Cardiac atrium fibroblast (primary cell): Measurements from ENCODE around the gene RSBN1. TPM values are rescaled to one million over a fixed set of nuclear protein-coding genes. Genes with fewer than 3 reads are reported as not detected.

Experiments used
- total RNA-seq: library from RNA; depleted of rRNA; stranded (reverse); fragments of >200 nt; gene quantifications from 2 replicates; pipeline ENCODE4 v1.2.3, GENCODE V29; 2015

RSBN1 gene
- 6.1 and 6.2 TPM in 2 replicates for total RNA-seq

DNA sequence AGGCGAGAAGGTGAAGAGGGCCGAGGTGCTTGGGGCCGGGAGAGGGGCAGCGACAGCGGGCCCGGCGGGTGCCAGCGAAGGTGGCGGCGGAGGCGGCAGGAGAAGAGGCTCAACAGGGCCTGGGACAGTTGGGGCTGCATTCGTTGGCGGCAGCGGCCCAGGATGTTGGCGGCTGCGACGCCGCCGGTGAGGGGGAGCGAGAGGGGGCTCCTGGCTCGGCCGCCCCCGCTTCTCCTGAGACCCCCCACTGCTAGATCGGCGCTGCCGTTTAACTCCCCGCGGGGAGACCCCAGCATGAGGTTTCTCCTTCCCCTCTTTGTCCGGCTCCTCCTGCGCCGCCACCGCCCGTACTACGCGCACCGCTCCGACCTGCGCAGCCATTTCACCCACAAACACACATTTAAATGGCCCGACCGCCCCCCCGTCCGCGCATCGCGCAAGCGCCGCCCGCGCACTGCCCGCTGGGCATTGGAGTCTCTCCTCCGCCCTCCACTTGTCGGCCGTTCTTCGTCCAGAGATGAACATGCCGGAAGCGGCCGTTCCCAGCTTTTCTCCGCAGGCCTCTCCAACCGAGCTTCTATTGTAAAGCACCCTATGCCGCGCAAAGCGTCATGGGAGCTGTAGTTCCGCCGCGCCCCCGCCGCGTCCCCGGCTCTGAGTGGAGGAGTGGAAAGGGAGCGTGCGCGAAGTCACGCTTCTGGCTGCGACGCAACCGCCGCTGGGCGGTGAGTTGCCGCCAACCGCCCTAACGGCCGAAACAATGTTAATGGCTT lies at the start of gene RSBN1:
Gene RSBN1 (minus strand): TSS at position 589 of the 773 bp plus-strand sequence. CDS start 64 bp downstream, at position 525.

DNA sequence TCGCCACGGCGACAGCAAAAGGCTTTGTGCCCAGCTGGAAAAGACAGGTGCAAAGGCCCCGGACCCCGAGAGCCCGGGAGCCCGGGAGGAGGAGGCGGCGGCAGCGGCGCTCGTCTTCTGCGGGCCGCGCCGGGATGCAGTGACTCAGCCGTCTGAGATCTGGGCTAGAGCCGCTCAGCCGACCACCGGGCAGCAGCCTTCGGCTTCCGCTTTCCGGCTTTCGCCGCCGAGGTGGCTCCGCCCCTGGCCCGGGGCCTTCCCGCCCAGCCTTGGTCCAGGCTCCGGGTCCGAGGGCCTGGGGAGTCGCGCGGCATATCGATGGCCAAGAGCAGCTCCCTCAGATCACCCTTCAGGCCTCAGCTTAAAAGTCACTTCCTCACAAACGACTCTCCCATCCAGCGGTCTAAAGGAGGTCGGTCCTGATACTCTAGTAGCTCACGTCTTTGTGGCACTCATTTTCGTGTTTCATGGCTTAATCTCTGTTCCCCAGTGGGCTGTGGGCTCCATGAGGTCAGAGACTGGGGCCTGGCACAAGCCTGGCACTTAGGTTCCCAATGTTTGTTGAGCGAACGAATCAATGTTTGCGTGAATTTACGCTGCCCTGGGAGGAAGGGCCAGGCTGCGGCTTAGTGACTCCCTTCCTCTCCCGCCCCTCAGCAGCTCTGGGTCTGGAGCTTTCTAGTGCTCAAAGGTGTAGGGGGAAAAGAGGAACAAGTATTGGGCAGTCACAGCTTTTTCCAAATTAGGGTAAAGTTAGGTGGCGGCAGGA lies 52.8 kb downstream of the RSBN1 start, which contains the start of gene PHTF1:
Gene PHTF1 (minus strand): TSS at position 154 of the 769 bp plus-strand sequence. CDS start 783 bp downstream, outside the sequence.

Other genes starting within 250 kb of the RSBN1 start
- 14.1 and 28.5 TPM in 2 replicates for gene PHTF1, start 53.0 kb downstream of the RSBN1 start, total RNA-seq
- gene PTPN22, start 59.2 kb upstream of the RSBN1 start, total RNA-seq = under 0.01 TPM in 1 of 2 replicates, not detected in the other
- gene BCL2L15, start 75.1 kb upstream of the RSBN1 start, total RNA-seq = not detected in 2 replicates
- 13.9 and 19.8 TPM in 2 replicates for gene AP4B1, start 92.3 kb upstream of the RSBN1 start, total RNA-seq
- 5.8 and 7.2 TPM in 2 replicates for gene DCLRE1B, start 92.8 kb upstream of the RSBN1 start, total RNA-seq
- 23.3 and 23.5 TPM in 2 replicates for gene HIPK1, start 116.8 kb upstream of the RSBN1 start, total RNA-seq
- gene OLFML3, start 167.0 kb upstream of the RSBN1 start, total RNA-seq = 12.2 and 28.7 TPM in 2 replicates